ENCODE results near the gene AGMO.

AGMO gene

GRCh38 chr7:15209429-15209828, 352.4 kb downstream of the AGMO start:
- TF ChIP-seq CTCF (IDR thresholded peaks at IDR 0.05): no peak

- TF ChIP-seq CTCF (IDR thresholded peaks at IDR 0.05): no peak
Observed at GRCh38 chr7:15204421-15204820, 357.4 kb downstream of the AGMO start.

GRCh38 chr7:15199482-15199881, 362.3 kb downstream of the AGMO start:
- peak; percentile 49 for TF ChIP-seq CTCF (IDR thresholded peaks at IDR 0.05)

GRCh38 chr7:15197042-15197977, 364.5 kb downstream of the AGMO start:
- no peak for TF ChIP-seq CTCF (IDR thresholded peaks at IDR 0.05)

GRCh38 chr7:15178065-15178464, 383.8 kb downstream of the AGMO start:
- TF ChIP-seq CTCF (IDR thresholded peaks at IDR 0.05): no peak

- TF ChIP-seq CTCF (IDR thresholded peaks at IDR 0.05): no peak
Observed at GRCh38 chr7:15176089-15176488, 385.7 kb downstream of the AGMO start.

- no peak for TF ChIP-seq CTCF (IDR thresholded peaks at IDR 0.05)
Observed at GRCh38 chr7:15175152-15175551, 386.7 kb downstream of the AGMO start.
